Body of pancreas (tissue), 4 donors: ENCODE data around the gene CCNL2. TPM values are rescaled to one million over a fixed set of nuclear protein-coding genes. Genes with fewer than 3 reads are reported as not detected.

ENCODE experiments used
- ATAC-seq: fragments of 150-250 bp; one replicate; pipeline ENCODE4 v1.9.1; 2016
- DNase-seq, 4 donors: peaks; one replicate each; pipeline ENCODE4 v3.0.0-alpha.2; 2019
- H3K27ac ChIP-seq, 4 donors: fragments of 200-600 bp; sonication (generic); 1 replicate in 3 of 4; 2 replicates in 1 of 4; pipeline versions ENCODE4 v1.5.1 to v1.6.1; 2016 to 2019; ENCODE audit warnings: mild to moderate bottlenecking in 1 of 4, mixed read lengths in 1 of 4, moderate library complexity in 1 of 4
- H3K27me3 ChIP-seq, 2 donors: fragments of 200-600 bp; sonication (generic); one replicate each; pipeline ENCODE4 v1.6.0; 2016; ENCODE audit warnings: mild to moderate bottlenecking in 1 of 2
- H3K36me3 ChIP-seq, 2 donors: fragments of 200-600 bp; sonication (generic); replicated peaks in 1 of 2; 2 replicates each; pipeline ENCODE4 v1.5.1; 2016; ENCODE audit warnings: low read depth in 2 of 2; ENCODE audit not compliant: insufficient read depth in 1 of 2
- H3K4me1 ChIP-seq: fragments of 200-600 bp; sonication (generic); one replicate; pipeline ENCODE4 v1.6.0; 2016
- H3K4me3 ChIP-seq, 2 donors: fragments of 200-600 bp; sonication (generic); 1 replicate in 1 of 2; 2 replicates in 1 of 2; pipeline ENCODE4 v1.5.1; 2016 to 2019
- H3K9me3 ChIP-seq, 3 donors: fragments of 200-600 bp; sonication (generic); 1 replicate in 2 of 3; 2 replicates in 1 of 3; pipeline ENCODE4 v1.5.1; 2016
- CTCF ChIP-seq, 7 experiments: fragments of 450-650 bp in 4 of 7; fragments of 200-600 bp in 3 of 7; sonication (generic) in 3 of 7; IDR thresholded peaks; one replicate each; pipeline ENCODE4 v1.5.1; 2016 to 2019; ENCODE audit warnings: antibody characterized with exemption in 7 of 7
- POLR2A ChIP-seq, 3 donors: fragments of 450-650 bp; IDR thresholded peaks; one replicate each; pipeline ENCODE4 v1.6.1; 2016; ENCODE audit warnings: antibody characterized with exemption in 3 of 3, mild to moderate bottlenecking in 2 of 3
- WGBS, 2 donors: methylation state at CpG; one replicate each; pipeline ENCODE4 v1.1.5; 2017; 5-methylcytosine and 5-hydroxymethylcytosine counted together
- intact Hi-C: fragments of 100-400 bp; cut with DNase I; formaldehyde crosslinking; loops from one replicate; pipeline ENCODE4 v1.15.1; 2023
- total RNA-seq, 2 donors: library from RNA; depleted of rRNA; stranded (reverse); fragments of >200 nt; gene quantifications; one replicate each; pipeline ENCODE4 v1.1.0, GENCODE V29; 2016

Gene CCNL2
- total RNA-seq, 2 donors from 2014 or later: 225 to 246 TPM

GRCh38 chr1:1393428-1393827 is 5.7 kb downstream of the CCNL2 start:
- Histone ChIP-seq H3K4me3 (no peak overlapping the region), H3K9me3 (no peaks in the 10 kb centered on the region), H3K27ac (no peak overlapping the region), H3K36me3 (peaks cover 30 to 46% of the 10 kb centered on the region in 2 donors), H3K4me1 (peaks cover 18% of the 10 kb centered on the region), H3K27me3 (no peaks in the 10 kb centered on the region)
- DNase-seq (no peak), ATAC-seq (no peak)
- intact Hi-C loops: loop anchor here (10.0 kb wide), 1 partner anchor 101 kb away; no protein-coding TSS in a partner anchor
- TF ChIP-seq POLR2A (IDR thresholded peaks at IDR 0.05): no peak
- no peak for TF ChIP-seq CTCF (IDR thresholded peaks at IDR 0.05)
- 91 to 98% methylated on average over 9 to 11 of the region's 11 CpGs for WGBS, 2 donors

- TF ChIP-seq CTCF (IDR thresholded peaks at IDR 0.05): no peak
- TF ChIP-seq POLR2A (IDR thresholded peaks at IDR 0.05): no peak
- H3K27ac ChIP-seq: no peak overlapping the region
- DNase-seq: no peak
- H3K9me3 ChIP-seq: no peaks in the 10 kb centered on the region
- ATAC-seq: no peak
- peaks cover 34 to 50% of the 10 kb centered on the region in 2 donors for H3K36me3 ChIP-seq
- H3K27me3 ChIP-seq: no peaks in the 10 kb centered on the region
- 100% methylated on average over 1 to 4 of the region's 4 CpGs for WGBS, 2 donors
- peaks cover 14% of the 10 kb centered on the region for H3K4me1 ChIP-seq
- H3K4me3 ChIP-seq: no peak overlapping the region
- intact Hi-C loops: loop anchor here (10.0 kb wide), 1 partner anchor 102 kb away; no protein-coding TSS in a partner anchor
These were observed 6.1 kb downstream of the CCNL2 start for GRCh38 chr1:1393014-1393413.

- Histone ChIP-seq H3K4me3 (no peak overlapping the region), H3K27ac (no peak overlapping the region), H3K36me3 (peaks cover 49 to 61% of the 10 kb centered on the region in 2 donors), H3K9me3 (no peaks in the 10 kb centered on the region), H3K4me1 (no peaks in the 10 kb centered on the region), H3K27me3 (no peaks in the 10 kb centered on the region)
- intact Hi-C loops: loop anchor here (10.0 kb wide), 1 partner anchor 104 kb away; no protein-coding TSS in a partner anchor
- 83 to 96% methylated on average over 12 of the region's 12 CpGs for WGBS, 2 donors
- DNase-seq (no peak), ATAC-seq (no peak)
- no peak for TF ChIP-seq CTCF (IDR thresholded peaks at IDR 0.05)
- TF ChIP-seq POLR2A (IDR thresholded peaks at IDR 0.05): no peak
These were observed 7.9 kb downstream of the CCNL2 start for GRCh38 chr1:1391225-1391624.

- no peaks in the 10 kb centered on the region for H3K4me1 ChIP-seq
- DNase-seq (no peak), ATAC-seq (no peak)
- no peak overlapping the region for H3K27ac ChIP-seq
- H3K36me3 ChIP-seq: peaks cover 52 to 62% of the 10 kb centered on the region in 2 donors
- intact Hi-C loops: loop anchor here (10.0 kb wide), 1 partner anchor 104 kb away; no protein-coding TSS in a partner anchor
- H3K9me3 ChIP-seq: no peaks in the 10 kb centered on the region
- WGBS, 2 donors: 82 to 86% methylated on average over 12 of the region's 12 CpGs
- TF ChIP-seq CTCF (IDR thresholded peaks at IDR 0.05): no peak
- TF ChIP-seq POLR2A (IDR thresholded peaks at IDR 0.05): no peak
- no peak overlapping the region for H3K4me3 ChIP-seq
- H3K27me3 ChIP-seq: no peaks in the 10 kb centered on the region
These were observed 8.5 kb downstream of the CCNL2 start for GRCh38 chr1:1390675-1391074.

GRCh38 chr1:1388078-1388472 is 11.1 kb downstream of the CCNL2 start:
- H3K27me3 ChIP-seq: no peaks in the 10 kb centered on the region
- DNase-seq (no peak), ATAC-seq (no peak)
- no peak overlapping the region for H3K27ac ChIP-seq
- no peak overlapping the region for H3K4me3 ChIP-seq
- 96 to 97% methylated on average over 13 to 16 of the region's 16 CpGs for WGBS, 2 donors
- TF ChIP-seq POLR2A (IDR thresholded peaks at IDR 0.05) (no peak), CTCF (IDR thresholded peaks at IDR 0.05) (no peak)
- H3K4me1 ChIP-seq: no peaks in the 10 kb centered on the region
- no peaks in the 10 kb centered on the region for H3K9me3 ChIP-seq
- peaks cover 47 to 52% of the 10 kb centered on the region in 2 donors for H3K36me3 ChIP-seq
- intact Hi-C loops: no loop called here
